ENCODE measurements around the gene TBC1D1. TPM values are rescaled to one million over a fixed set of nuclear protein-coding genes. Genes with fewer than 3 reads are reported as not detected.
A peak's percentile ranks its signal among the peaks of the same experiment; 100 is the strongest.

Gene TBC1D1
- total and polyA plus RNA-seq, 5 experiments from 2014 or later = 18.4 to 53.8 (median 27.2) TPM

GRCh38 chr4:38088321-38088720 lies 197.4 kb downstream of the TBC1D1 start:
- no peak overlapping the region for H3K4me3 Mint-ChIP-seq
- no peaks in the 10 kb centered on the region for H3K9me3 Mint-ChIP-seq
- H3K27ac Mint-ChIP-seq = peak overlapping the region in 1 of 10 donors; percentile 53
- ATAC-seq = no peak
- peaks cover 25 to 56% (median 41%) of the 10 kb centered on the region in 3 donors for H3K36me3 Mint-ChIP-seq
- POLR2A ChIA-PET = no interaction called here
- DNase-seq = no peak
- H3K27me3 Mint-ChIP-seq = no peaks in the 10 kb centered on the region
- peaks cover 4 to 14% (median 6%) of the 10 kb centered on the region in 4 donors for H3K4me1 Mint-ChIP-seq

DNA sequence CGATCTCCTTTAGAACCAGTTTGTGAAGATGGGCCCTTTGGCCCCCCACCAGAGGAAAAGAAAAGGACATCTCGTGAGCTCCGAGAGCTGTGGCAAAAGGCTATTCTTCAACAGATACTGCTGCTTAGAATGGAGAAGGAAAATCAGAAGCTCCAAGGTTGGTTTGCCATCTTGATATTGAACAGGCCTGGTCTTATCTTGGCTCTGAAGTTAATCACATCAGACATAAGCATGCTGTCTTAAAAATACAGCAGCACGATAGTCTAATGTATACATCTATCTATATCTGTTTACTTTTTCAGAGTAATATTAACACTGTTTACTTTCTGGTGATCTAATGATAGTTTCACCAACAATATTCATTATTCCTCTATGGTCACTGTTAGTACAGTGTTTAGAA lies 199.1 kb downstream of the TBC1D1 start:
- no peak for DNase-seq
- H3K36me3 Mint-ChIP-seq = peaks cover 25 to 57% (median 33%) of the 10 kb centered on the region in 3 donors
- H3K27ac Mint-ChIP-seq = peak overlapping the region in 2 of 10 donors; percentile 32
- H3K4me3 Mint-ChIP-seq = no peak overlapping the region
- no peaks in the 10 kb centered on the region for H3K9me3 Mint-ChIP-seq
- no peaks in the 10 kb centered on the region for H3K27me3 Mint-ChIP-seq
- peaks cover 4 to 14% (median 6%) of the 10 kb centered on the region in 4 donors for H3K4me1 Mint-ChIP-seq
- no peak for ATAC-seq
- POLR2A ChIA-PET = no interaction called here

GRCh38 chr4:38090455-38091246 lies 199.8 kb downstream of the TBC1D1 start:
- DNase-seq = no peak
- Mint-ChIP-seq H3K4me3 (no peak overlapping the region), H3K36me3 (peaks cover 25 to 63% (median 37%) of the 10 kb centered on the region in 3 donors), H3K27me3 (no peaks in the 10 kb centered on the region), H3K9me3 (no peaks in the 10 kb centered on the region), H3K4me1 (peaks cover 4 to 14% (median 6%) of the 10 kb centered on the region in 4 donors), H3K27ac (peak overlapping the region in 2 of 10 donors; percentile 32)
- ATAC-seq = no peak
- POLR2A ChIA-PET = no interaction called here

- Mint-ChIP-seq H3K27me3 (no peaks in the 10 kb centered on the region), H3K9me3 (no peaks in the 10 kb centered on the region), H3K36me3 (peaks cover 25 to 68% (median 45%) of the 10 kb centered on the region in 3 donors), H3K4me3 (no peak overlapping the region), H3K27ac (no peak overlapping the region), H3K4me1 (peaks cover 4 to 14% (median 6%) of the 10 kb centered on the region in 4 donors)
- POLR2A ChIA-PET = no interaction called here
- no peak for ATAC-seq
- no peak for DNase-seq
Measured at GRCh38 chr4:38091636-38092035, 200.8 kb downstream of the TBC1D1 start.

DNA sequence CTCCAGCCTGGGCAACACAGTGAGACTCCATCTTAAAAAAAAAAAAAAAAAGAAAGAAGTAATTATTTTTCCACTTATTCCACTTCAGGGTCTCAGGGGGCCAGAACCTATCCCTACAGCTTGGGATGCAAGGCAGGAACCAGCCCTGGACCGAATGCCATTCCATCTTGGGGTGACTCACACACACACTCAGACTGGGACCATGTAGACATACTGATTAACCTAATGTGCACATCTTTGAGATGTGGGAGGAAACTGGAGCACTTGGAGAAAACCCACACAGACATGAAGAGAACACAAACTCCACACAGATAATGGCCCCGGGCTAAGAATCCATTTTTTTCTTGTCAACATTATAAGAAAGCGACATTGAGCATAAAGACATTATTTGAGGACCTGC lies 201.8 kb downstream of the TBC1D1 start:
- Mint-ChIP-seq H3K4me1 (peaks cover 4 to 14% (median 6%) of the 10 kb centered on the region in 4 donors), H3K27ac (no peak overlapping the region), H3K4me3 (no peak overlapping the region), H3K9me3 (no peaks in the 10 kb centered on the region), H3K36me3 (peaks cover 21 to 72% (median 47%) of the 10 kb centered on the region in 3 donors), H3K27me3 (no peaks in the 10 kb centered on the region)
- ATAC-seq (no peak), DNase-seq (no peak)
- POLR2A ChIA-PET = no interaction called here

DNA sequence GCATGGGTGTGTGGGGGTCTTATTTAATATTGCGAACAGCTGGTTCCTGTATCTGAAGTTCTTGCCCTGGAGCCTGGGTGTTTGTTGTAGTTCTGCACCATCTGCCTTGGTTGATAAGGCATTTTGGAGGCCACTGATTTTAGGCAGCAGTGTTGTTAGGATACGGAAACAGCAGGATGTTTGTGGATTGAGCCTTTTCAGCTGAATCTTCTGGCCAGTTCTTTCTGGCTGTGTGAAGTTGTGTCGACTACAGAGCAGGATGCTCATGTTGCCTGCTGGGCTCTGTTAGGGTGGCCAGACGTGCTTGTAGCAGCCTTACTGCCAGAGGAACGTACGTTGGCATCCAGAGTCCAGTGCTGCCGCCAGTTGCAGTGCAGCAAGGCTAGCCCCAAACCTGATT lies 203.5 kb downstream of the TBC1D1 start:
- POLR2A ChIA-PET = no interaction called here
- H3K36me3 Mint-ChIP-seq = peaks cover 21 to 79% (median 55%) of the 10 kb centered on the region in 3 donors
- ATAC-seq (no peak), DNase-seq (no peak)
- H3K27me3 Mint-ChIP-seq = no peaks in the 10 kb centered on the region
- no peak overlapping the region for H3K4me3 Mint-ChIP-seq
- H3K27ac Mint-ChIP-seq = no peak overlapping the region
- no peaks in the 10 kb centered on the region for H3K9me3 Mint-ChIP-seq
- peaks cover 4 to 14% (median 5%) of the 10 kb centered on the region in 4 donors for H3K4me1 Mint-ChIP-seq

DNA sequence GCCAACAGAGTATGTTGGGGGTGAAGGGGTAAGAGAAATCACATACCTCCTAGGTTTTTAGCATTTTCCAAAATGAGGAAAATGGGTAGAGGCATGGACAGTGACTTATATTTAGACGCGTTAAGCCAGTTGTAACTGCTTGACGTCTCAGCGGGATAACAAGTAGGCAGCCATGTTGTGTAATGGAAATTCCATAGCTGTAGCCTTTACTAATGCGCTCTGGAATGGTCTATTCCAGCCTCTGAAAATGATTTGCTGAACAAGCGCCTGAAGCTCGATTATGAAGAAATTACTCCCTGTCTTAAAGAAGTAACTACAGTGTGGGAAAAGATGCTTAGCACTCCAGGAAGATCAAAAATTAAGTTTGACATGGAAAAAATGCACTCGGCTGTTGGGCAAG lies 204.8 kb downstream of the TBC1D1 start:
- DNase-seq = no peak
- POLR2A ChIA-PET = no interaction called here
- H3K36me3 Mint-ChIP-seq = peaks cover 14 to 75% (median 52%) of the 10 kb centered on the region in 3 donors
- no peak overlapping the region for H3K27ac Mint-ChIP-seq
- no peaks in the 10 kb centered on the region for H3K9me3 Mint-ChIP-seq
- no peaks in the 10 kb centered on the region for H3K27me3 Mint-ChIP-seq
- ATAC-seq = no peak
- H3K4me3 Mint-ChIP-seq = no peak overlapping the region
- peaks cover 0 to 8% (median 3%) of the 10 kb centered on the region in 4 donors for H3K4me1 Mint-ChIP-seq

DNA sequence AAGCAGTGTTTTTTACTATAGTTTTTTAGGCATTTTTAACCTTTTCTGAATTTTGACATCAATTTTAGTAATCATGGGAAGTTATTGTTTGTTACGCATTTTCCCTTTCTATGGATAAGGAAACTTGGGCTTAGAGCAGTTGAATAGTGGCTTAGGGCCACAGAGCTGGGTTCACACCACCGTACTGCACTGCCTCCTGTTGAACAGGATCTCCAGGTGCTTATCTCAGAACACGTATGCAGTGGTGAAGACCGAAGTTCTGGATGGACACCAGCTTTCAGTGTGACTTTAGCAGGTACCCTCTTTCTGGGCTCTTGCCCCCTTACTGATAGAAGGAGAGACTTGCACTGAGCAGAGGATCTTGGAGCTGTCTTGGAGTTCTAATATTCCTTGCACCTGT lies 206.9 kb downstream of the TBC1D1 start:
- Mint-ChIP-seq H3K9me3 (no peaks in the 10 kb centered on the region), H3K36me3 (peaks cover 4 to 73% (median 47%) of the 10 kb centered on the region in 3 donors), H3K4me3 (no peak overlapping the region), H3K4me1 (peaks cover 0 to 3% (median 1%) of the 10 kb centered on the region in 4 donors), H3K27ac (peak overlapping the region in 1 of 10 donors; percentile 6), H3K27me3 (no peaks in the 10 kb centered on the region)
- POLR2A ChIA-PET = no interaction called here
- ATAC-seq = no peak
- DNase-seq = no peak

DNA sequence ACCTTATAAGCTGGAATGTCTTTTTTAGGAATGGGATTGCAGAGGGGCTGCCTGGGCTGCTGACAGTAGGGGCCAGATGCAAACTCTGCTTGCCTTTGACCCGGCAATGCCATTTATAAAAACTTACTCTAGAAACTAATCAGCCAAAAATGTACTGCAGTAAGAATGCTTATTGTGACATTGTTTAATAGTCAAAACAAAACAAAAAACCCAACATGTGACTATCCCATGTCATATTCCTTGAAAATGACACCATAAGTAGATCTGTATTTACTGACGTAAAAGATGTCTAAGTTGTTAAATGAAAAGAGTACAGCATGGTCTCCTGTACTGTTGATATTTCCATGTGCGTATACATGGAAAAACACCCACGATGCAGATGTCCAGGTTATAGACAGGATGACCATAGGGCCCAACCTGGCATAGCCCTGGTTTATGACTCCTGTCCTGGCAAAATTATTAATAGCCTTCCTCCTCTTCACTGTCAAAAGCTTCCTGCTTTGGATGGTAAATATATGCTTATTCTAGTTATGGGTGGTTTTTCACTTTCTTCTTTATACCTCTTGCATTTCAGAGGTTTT lies 208.2 kb downstream of the TBC1D1 start:
- DNase-seq = no peak
- Mint-ChIP-seq H3K27me3 (no peaks in the 10 kb centered on the region), H3K27ac (no peak overlapping the region), H3K36me3 (peaks cover 0 to 78% (median 53%) of the 10 kb centered on the region in 3 donors), H3K4me1 (peaks cover 0 to 3% (median 1%) of the 10 kb centered on the region in 4 donors), H3K4me3 (no peak overlapping the region), H3K9me3 (no peaks in the 10 kb centered on the region)
- POLR2A ChIA-PET = no interaction called here
- ATAC-seq = no peak

- no peaks in the 10 kb centered on the region for H3K27me3 Mint-ChIP-seq
- peak overlapping the region in 1 of 10 donors; percentile 77 for H3K27ac Mint-ChIP-seq
- POLR2A ChIA-PET = no interaction called here
- ATAC-seq (no peak), DNase-seq (no peak)
- H3K4me1 Mint-ChIP-seq = peaks cover 0 to 3% (median 1%) of the 10 kb centered on the region in 4 donors
- no peaks in the 10 kb centered on the region for H3K9me3 Mint-ChIP-seq
- H3K36me3 Mint-ChIP-seq = peaks cover 0 to 79% (median 54%) of the 10 kb centered on the region in 3 donors
- H3K4me3 Mint-ChIP-seq = no peak overlapping the region
Measured at GRCh38 chr4:38099908-38100407, 209.1 kb downstream of the TBC1D1 start.

- H3K9me3 Mint-ChIP-seq = no peaks in the 10 kb centered on the region
- H3K27me3 Mint-ChIP-seq = no peaks in the 10 kb centered on the region
- peaks cover 0 to 78% (median 50%) of the 10 kb centered on the region in 3 donors for H3K36me3 Mint-ChIP-seq
- DNase-seq (no peak), ATAC-seq (no peak)
- no peak overlapping the region for H3K4me3 Mint-ChIP-seq
- H3K27ac Mint-ChIP-seq = no peak overlapping the region
- POLR2A ChIA-PET = no interaction called here
- H3K4me1 Mint-ChIP-seq = peaks cover 0 to 3% (median 1%) of the 10 kb centered on the region in 4 donors
Measured at GRCh38 chr4:38100474-38101255, 209.8 kb downstream of the TBC1D1 start.

GRCh38 chr4:38101563-38101962 lies 210.7 kb downstream of the TBC1D1 start:
- H3K27ac Mint-ChIP-seq = no peak overlapping the region
- DNase-seq = no peak

More at GRCh38 chr4:38101563-38101962, 210.7 kb downstream of the TBC1D1 start:
- Mint-ChIP-seq H3K4me3 (no peak overlapping the region), H3K4me1 (peaks cover 0 to 3% (median 1%) of the 10 kb centered on the region in 4 donors), H3K36me3 (peaks cover 0 to 81% (median 43%) of the 10 kb centered on the region in 3 donors), H3K27me3 (no peaks in the 10 kb centered on the region), H3K9me3 (no peaks in the 10 kb centered on the region)
- no peak for ATAC-seq
- POLR2A ChIA-PET = no interaction called here

Measured in naive thymus-derived CD8-positive, alpha-beta T cell (primary cell).